HCT116 (cell line): Measurements from ENCODE around the gene BCAR3. TPM values are rescaled to one million over a fixed set of nuclear protein-coding genes. Genes with fewer than 3 reads are reported as not detected.

ENCODE experiments used
- ATAC-seq: fragments of 200-7000 bp; cut with Tn5 transposase; 2 replicates; pipeline ENCODE4 v1.9.1; 2020; ENCODE audit warnings: mild to moderate bottlenecking, moderate library complexity
- BruUV-seq: library from RNA; stranded (reverse); fragments of 400-500 nt; replicated peaks from 2 replicates; lab custom pipeline; 2021; lab: Mats Ljungman, UMichigan
- CTCF ChIA-PET: fragments of 300-600 bp; sonication (Branson Sonifier 250); formaldehyde crosslinking; loops from one replicate; lab custom pipeline; 2021; ENCODE audit warnings: antibody characterized with exemption; lab: Charles Lee
- POLR2A ChIA-PET: fragments of 300-600, 350-600 bp; sonication (Branson Sonifier 250); formaldehyde crosslinking; loops from one replicate; lab custom pipeline; 2021; ENCODE audit warnings: antibody characterized with exemption; lab: Charles Lee
- RAD21 ChIA-PET, 2 experiments: fragments of 300-600 bp; sonication (Branson Sonifier 250); formaldehyde crosslinking; loops; one replicate each; lab custom pipeline; 2023; ENCODE audit warnings: low total read pairs in 2 of 2; ENCODE audit not compliant: uncharacterized antibody in 2 of 2, unreplicated experiment in 2 of 2, low non-redundant PET in 1 of 2; lab: Charles Lee
- DNase-seq: peaks from one replicate; pipeline ENCODE4 v3.0.0-alpha.2; 2010; ENCODE audit warnings: low read depth, low spot score
- H2AFZ ChIP-seq: fragments of 200-600 bp; shearing (Covaris generic), sonication (generic); 2 replicates; pipeline ENCODE4 v1.6.1; 2017; ENCODE audit warnings: low read depth, mixed run types, mixed read lengths, antibody characterized with exemption, low read length; ENCODE audit not compliant: poor library complexity, severe bottlenecking
- H3K27ac ChIP-seq: 2 replicates; pipeline ENCODE4 v1.5.1; 2012; ENCODE audit warnings: low read depth, low read length
- H3K27me3 ChIP-seq: fragments of 200-600 bp; sonication (generic); 2 replicates; pipeline ENCODE4 v1.6.1; 2016; ENCODE audit warnings: mixed run types, low read length, mixed read lengths; ENCODE audit not compliant: insufficient read depth
- H3K36me3 ChIP-seq, 2 experiments: fragments of 200-500 bp in 1 of 2; fragments of 200-600 bp in 1 of 2; sonication (Bioruptor generic) in 1 of 2; sonication (generic) in 1 of 2; 2 replicates each; pipeline versions ENCODE4 v1.5.1 to v1.6.1; 2014 to 2016; ENCODE audit warnings: low read length in 2 of 2, inconsistent platforms in 1 of 2, mixed read lengths in 1 of 2, mixed run types in 1 of 2; ENCODE audit not compliant: insufficient read depth in 2 of 2, control insufficient read depth in 1 of 2
- H3K4me1 ChIP-seq, 2 experiments: fragments of 200-600 bp in 1 of 2; sonication (generic) in 1 of 2; 2 replicates each; pipeline versions ENCODE4 v1.5.1 to v1.6.1; 2012 to 2017; ENCODE audit warnings: low read length in 2 of 2, inconsistent platforms in 1 of 2, mild to moderate bottlenecking in 1 of 2, mixed read lengths in 1 of 2, mixed run types in 1 of 2, moderate library complexity in 1 of 2; ENCODE audit not compliant: insufficient read depth in 2 of 2, control insufficient read depth in 1 of 2
- H3K4me2 ChIP-seq: fragments of 200-600 bp; sonication (generic); 2 replicates; pipeline ENCODE4 v1.6.1; 2017; ENCODE audit warnings: mixed run types, low read length, mixed read lengths
- H3K4me3 ChIP-seq, 2 experiments: fragments of 200-600 bp in 1 of 2; sonication (generic) in 1 of 2; replicated peaks in 1 of 2; 2 replicates each; pipeline ENCODE4 v1.5.1; 2011 to 2016; ENCODE audit warnings: low read length in 2 of 2, control low read depth in 1 of 2, low read depth in 1 of 2, mild to moderate bottlenecking in 1 of 2, mixed read lengths in 1 of 2, mixed run types in 1 of 2
- H3K79me2 ChIP-seq: fragments of 200-600 bp; sonication (generic); 2 replicates; pipeline ENCODE4 v1.6.1; 2017; ENCODE audit warnings: mild to moderate bottlenecking, mixed run types, low read length, moderate library complexity, mixed read lengths; ENCODE audit not compliant: insufficient read depth
- H3K9ac ChIP-seq: fragments of 200-600 bp; sonication (generic); 2 replicates; pipeline ENCODE4 v1.6.1; 2016; ENCODE audit warnings: low read length, mixed read lengths
- H3K9me2 ChIP-seq: fragments of 200-600 bp; sonication (generic), shearing (Covaris generic); 2 replicates; pipeline ENCODE4 v1.6.1; 2017; ENCODE audit warnings: mixed run types, mild to moderate bottlenecking, moderate library complexity; ENCODE audit not compliant: insufficient read depth
- H3K9me3 ChIP-seq, 2 experiments: fragments of 200-500 bp in 1 of 2; fragments of 200-600 bp in 1 of 2; sonication (Bioruptor generic) in 1 of 2; sonication (generic) in 1 of 2; 2 replicates each; pipeline ENCODE4 v1.6.1; 2014 to 2017; ENCODE audit warnings: low read length in 2 of 2, mixed read lengths in 2 of 2, inconsistent platforms in 1 of 2, low read depth in 1 of 2, mild to moderate bottlenecking in 1 of 2, mixed run types in 1 of 2, moderate library complexity in 1 of 2; ENCODE audit not compliant: control insufficient read depth in 1 of 2, insufficient read depth in 1 of 2
- H4K20me1 ChIP-seq: fragments of 200-600 bp; sonication (generic), shearing (Covaris generic); 2 replicates; pipeline ENCODE4 v1.6.1; 2017; ENCODE audit warnings: mixed run types, mild to moderate bottlenecking, moderate library complexity; ENCODE audit not compliant: insufficient read depth
- ATF3 ChIP-seq: IDR thresholded peaks from 2 replicates; pipeline ENCODE4 v1.6.1; 2012
- CEBPB ChIP-seq: IDR thresholded peaks from 2 replicates; pipeline ENCODE4 v1.6.1; 2012; ENCODE audit warnings: low read depth
- EGR1 ChIP-seq: IDR thresholded peaks from 2 replicates; pipeline ENCODE4 v1.6.1; 2012; ENCODE audit warnings: low read depth
- ELF1 ChIP-seq: IDR thresholded peaks from 2 replicates; pipeline ENCODE4 v1.6.1; 2012; ENCODE audit warnings: low read depth, borderline replicate concordance
- FOSL1 ChIP-seq: IDR thresholded peaks from 2 replicates; pipeline ENCODE4 v1.6.1; 2012; ENCODE audit warnings: low read depth
- MAX ChIP-seq: IDR thresholded peaks from 2 replicates; pipeline ENCODE4 v1.6.1; 2012
- POLR2A ChIP-seq: IDR thresholded peaks from 2 replicates; pipeline ENCODE4 v1.7.0; 2011; ENCODE audit warnings: borderline replicate concordance; ENCODE audit not compliant: insufficient read depth, insufficient read length; ENCODE audit errors: extremely low read depth
- RAD21 ChIP-seq: IDR thresholded peaks from 2 replicates; pipeline ENCODE4 v1.6.1; 2012; ENCODE audit warnings: low read depth, mild to moderate bottlenecking
- REST ChIP-seq: IDR thresholded peaks from 2 replicates; pipeline ENCODE4 v1.6.1; 2012; ENCODE audit warnings: low read depth
- SIN3A ChIP-seq: IDR thresholded peaks from 2 replicates; pipeline ENCODE4 v1.6.1; 2012; ENCODE audit warnings: low read depth
- SP1 ChIP-seq: IDR thresholded peaks from 2 replicates; pipeline ENCODE4 v1.6.1; 2012; ENCODE audit warnings: low read depth
- SRF ChIP-seq: IDR thresholded peaks from 2 replicates; pipeline ENCODE4 v1.6.1; 2012; ENCODE audit warnings: low read depth
- TCF7L2 ChIP-seq: IDR thresholded peaks from 2 replicates; pipeline ENCODE4 v1.7.0; 2011; ENCODE audit warnings: borderline replicate concordance, inconsistent platforms; ENCODE audit not compliant: insufficient read depth, insufficient read length; ENCODE audit errors: extremely low read depth
- ZBTB33 ChIP-seq: IDR thresholded peaks from 2 replicates; pipeline ENCODE4 v1.6.1; 2011; ENCODE audit warnings: mild to moderate bottlenecking, low read length, moderate library complexity; ENCODE audit not compliant: insufficient replicate concordance; ENCODE audit errors: extremely low read depth
- ZFX ChIP-seq: fragments of 450-650 bp; IDR thresholded peaks from 2 replicates; pipeline ENCODE4 v1.6.1; 2017
- ZNF274 ChIP-seq: fragments of 200-500 bp; sonication (Bioruptor generic); IDR thresholded peaks from 2 replicates; pipeline ENCODE4 v1.6.1; 2014; ENCODE audit warnings: mild to moderate bottlenecking, low read depth, low read length, inconsistent platforms
- intact Hi-C: fragments of 100-400 bp; cut with micrococcal nuclease; formaldehyde crosslinking; loops from 2 replicates; pipeline ENCODE4 v1.10.0; 2022
- total RNA-seq: library from RNA; stranded (reverse); gene quantifications from one replicate; pipeline ENCODE4 v1.2.1, GENCODE V29; 2021; ENCODE audit not compliant: unreplicated experiment
- TF ChIP-seq, protein P1 (sequence below), 3 experiments: fragments of 200-600 bp in 1 of 3; sonication (generic) in 1 of 3; IDR thresholded peaks in 2 of 3; conservative IDR thresholded peaks in 1 of 3; 2 replicates each; pipeline ENCODE4 v1.5.1; 2012 to 2017; ENCODE audit warnings: low read depth in 2 of 3, low read length in 2 of 3, antibody characterized with exemption in 1 of 3, borderline replicate concordance in 1 of 3, control low read depth in 1 of 3, mild to moderate bottlenecking in 1 of 3, mixed read lengths in 1 of 3, mixed run types in 1 of 3, moderate library complexity in 1 of 3; ENCODE audit not compliant: insufficient read depth in 1 of 3

Gene BCAR3
- total RNA-seq, 1 experiment from 2014 or later, result 24.5 TPM

GRCh38 chr1:93593854-93594602 lies 87.6 kb downstream of the BCAR3 start:
- no peak overlapping the region for H2AFZ ChIP-seq
- ChIA-PET CTCF (no interaction called here), RAD21 (no interaction called here)
- no peak overlapping the region for H3K4me2 ChIP-seq
- BruUV-seq, result no TSS peak
- ATAC-seq, result no peak
- no peaks in the 10 kb centered on the region; the same call in 1 of the 2 replicates for H4K20me1 ChIP-seq
- TF ChIP-seq ZBTB33 (no peak), EGR1 (no peak), CEBPB (no peak), TCF7L2 (no peak), FOSL1 (no peak), ZNF274 (no peak), RAD21 (no peak), ATF3 (no peak), REST (no peak), POLR2A (no peak), SRF (no peak), SP1 (no peak), MAX (no peak), SIN3A (no peak), ZFX (no peak), ELF1 (no peak)
- TF ChIP-seq, protein P1, sequence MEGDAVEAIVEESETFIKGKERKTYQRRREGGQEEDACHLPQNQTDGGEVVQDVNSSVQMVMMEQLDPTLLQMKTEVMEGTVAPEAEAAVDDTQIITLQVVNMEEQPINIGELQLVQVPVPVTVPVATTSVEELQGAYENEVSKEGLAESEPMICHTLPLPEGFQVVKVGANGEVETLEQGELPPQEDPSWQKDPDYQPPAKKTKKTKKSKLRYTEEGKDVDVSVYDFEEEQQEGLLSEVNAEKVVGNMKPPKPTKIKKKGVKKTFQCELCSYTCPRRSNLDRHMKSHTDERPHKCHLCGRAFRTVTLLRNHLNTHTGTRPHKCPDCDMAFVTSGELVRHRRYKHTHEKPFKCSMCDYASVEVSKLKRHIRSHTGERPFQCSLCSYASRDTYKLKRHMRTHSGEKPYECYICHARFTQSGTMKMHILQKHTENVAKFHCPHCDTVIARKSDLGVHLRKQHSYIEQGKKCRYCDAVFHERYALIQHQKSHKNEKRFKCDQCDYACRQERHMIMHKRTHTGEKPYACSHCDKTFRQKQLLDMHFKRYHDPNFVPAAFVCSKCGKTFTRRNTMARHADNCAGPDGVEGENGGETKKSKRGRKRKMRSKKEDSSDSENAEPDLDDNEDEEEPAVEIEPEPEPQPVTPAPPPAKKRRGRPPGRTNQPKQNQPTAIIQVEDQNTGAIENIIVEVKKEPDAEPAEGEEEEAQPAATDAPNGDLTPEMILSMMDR (IDR thresholded peaks at IDR 0.05 in 2 of 3, conservative IDR thresholded peaks at IDR 0.05 in 1 of 3; ENCODE audit: borderline replicate concordance in 1 of 3, insufficient read depth in 1 of 3, low read depth in 2 of 3, low read length in 2 of 3), result no peak
- TF ChIP-seq, all 23 proteins: peak for 0
- peaks cover 25 to 33% of the 10 kb centered on the region in 2 experiments for H3K4me1 ChIP-seq
- H3K9ac ChIP-seq, result no peak overlapping the region
- intact Hi-C loops, result no loop called here
- no peak overlapping the region for H3K27ac ChIP-seq
- POLR2A ChIA-PET, result no interaction called here
- no peak overlapping the region for H3K4me3 ChIP-seq
- DNase-seq, result no peak
- H3K9me2 ChIP-seq, result no peaks in the 10 kb centered on the region
- peaks cover 88% of the 10 kb centered on the region for H3K79me2 ChIP-seq
- H3K9me3 ChIP-seq, result no peaks in the 10 kb centered on the region
- H3K27me3 ChIP-seq, result no peaks in the 10 kb centered on the region
- H3K36me3 ChIP-seq, result peaks cover 0 to 26% of the 10 kb centered on the region in 2 experiments; a peak in 1 of 4 replicates
